IMR-90 (cell line): ENCODE data around the gene GRPEL2. TPM values are rescaled to one million over a fixed set of nuclear protein-coding genes. Genes with fewer than 3 reads are reported as not detected.
A peak's percentile ranks its signal among the peaks of the same experiment; 100 is the strongest.

Experiments
- ATAC-seq: fragments of 200-7000 bp; cut with Tn5 transposase; 2 replicates; pipeline ENCODE4 v1.9.1; 2020; ENCODE audit warnings: low read depth, mild to moderate bottlenecking, moderate library complexity
- BruUV-seq: library from RNA; stranded (reverse); fragments of 400-500 nt; replicated peaks from 2 replicates; lab custom pipeline; 2021; lab: Mats Ljungman, UMichigan
- CTCF ChIA-PET: fragments of 300-600 bp; formaldehyde crosslinking; extraction: SDS; loops from one replicate; lab custom pipeline; 2021; ENCODE audit warnings: antibody characterized with exemption; lab: Yijun Ruan, JAX
- POLR2A ChIA-PET: fragments of 300-600 bp; sonication (Branson Sonifier 250); formaldehyde crosslinking; loops from one replicate; lab custom pipeline; 2022; ENCODE audit warnings: antibody characterized with exemption; ENCODE audit not compliant: unreplicated experiment; lab: Charles Lee
- DNase-seq: peaks from one replicate; pipeline ENCODE4 v3.0.0; 2013
- H2AFZ ChIP-seq: replicated peaks from 2 replicates; pipeline ENCODE3; 2013; ENCODE audit warnings: low read length, mild to moderate bottlenecking; ENCODE audit not compliant: poor library complexity
- H2AK5ac ChIP-seq: 2 replicates; pipeline ENCODE4 v1.6.1; 2013; ENCODE audit warnings: low read depth, low read length, inconsistent platforms
- H2AK9ac ChIP-seq: replicated peaks from 2 replicates; pipeline ENCODE3; 2013; ENCODE audit warnings: mild to moderate bottlenecking, low read depth, low read length, moderate library complexity; ENCODE audit not compliant: poor library complexity
- H2BK120ac ChIP-seq: 2 replicates; pipeline ENCODE4 v1.6.1; 2013; ENCODE audit warnings: low read depth, low read length, inconsistent platforms
- H2BK15ac ChIP-seq: 3 replicates; pipeline ENCODE4 v1.6.1; 2013; ENCODE audit warnings: low read depth, low read length, inconsistent platforms
- H2BK20ac ChIP-seq: 2 replicates; pipeline ENCODE4 v1.6.1; 2013; ENCODE audit warnings: low read depth, mild to moderate bottlenecking, inconsistent platforms, low read length, moderate library complexity
- H2BK5ac ChIP-seq: 2 replicates; pipeline ENCODE4 v1.6.1; 2013; ENCODE audit warnings: mild to moderate bottlenecking, low read depth, low read length, inconsistent platforms; ENCODE audit not compliant: poor library complexity, severe bottlenecking
- H3K14ac ChIP-seq: replicated peaks from 2 replicates; pipeline ENCODE4 v1.6.1; 2013; ENCODE audit warnings: low read depth, low read length, inconsistent platforms
- H3K18ac ChIP-seq: 2 replicates; pipeline ENCODE4 v1.6.1; 2013; ENCODE audit warnings: low read depth, low read length, control low read depth
- H3K23ac ChIP-seq: 2 replicates; pipeline ENCODE4 v1.6.1; 2013; ENCODE audit warnings: low read depth, low read length, inconsistent platforms
- H3K27ac ChIP-seq: 2 replicates; pipeline ENCODE4 v1.5.1; 2013; ENCODE audit warnings: mild to moderate bottlenecking, control low read depth, low read length; ENCODE audit not compliant: insufficient read depth
- H3K27me3 ChIP-seq: 2 replicates; pipeline ENCODE4 v1.6.1; 2013; ENCODE audit warnings: low read length; ENCODE audit not compliant: control insufficient read depth, insufficient read depth
- H3K36me3 ChIP-seq: 2 replicates; pipeline ENCODE4 v1.6.1; 2013; ENCODE audit warnings: low read length, mixed read lengths; ENCODE audit not compliant: control insufficient read depth, insufficient read depth
- H3K4ac ChIP-seq: 2 replicates; pipeline ENCODE4 v1.6.1; 2013; ENCODE audit warnings: low read depth, low read length, inconsistent platforms
- H3K4me1 ChIP-seq: 2 replicates; pipeline ENCODE4 v1.6.1; 2013; ENCODE audit warnings: low read length, mixed read lengths; ENCODE audit not compliant: control insufficient read depth, insufficient read depth
- H3K4me2 ChIP-seq: 2 replicates; pipeline ENCODE4 v1.6.1; 2013; ENCODE audit warnings: low read depth, mild to moderate bottlenecking, control low read depth, low read length, moderate library complexity
- H3K4me3 ChIP-seq: 2 replicates; pipeline ENCODE4 v1.5.1; 2013; ENCODE audit warnings: low read depth, mild to moderate bottlenecking, control low read depth, low read length, moderate library complexity; ENCODE audit not compliant: insufficient read depth
- H3K56ac ChIP-seq: 2 replicates; pipeline ENCODE4 v1.6.1; 2013; ENCODE audit warnings: low read length, inconsistent platforms; ENCODE audit not compliant: insufficient read depth; ENCODE audit errors: extremely low read depth
- H3K79me1 ChIP-seq, 2 experiments: 2 replicates each; pipeline ENCODE4 v1.6.1; 2013; ENCODE audit warnings: low read length in 2 of 2, inconsistent platforms in 1 of 2, low read depth in 1 of 2
- H3K9ac ChIP-seq: 2 replicates; pipeline ENCODE4 v1.6.1; 2013; ENCODE audit warnings: low read depth, low read length, control low read depth
- H3K9me1 ChIP-seq: 2 replicates; pipeline ENCODE4 v1.6.1; 2013; ENCODE audit warnings: low read length, inconsistent platforms; ENCODE audit not compliant: insufficient read depth
- H3K9me3 ChIP-seq: 2 replicates; pipeline ENCODE4 v1.6.1; 2013; ENCODE audit warnings: low read length; ENCODE audit not compliant: control insufficient read depth, insufficient read depth
- H4K20me1 ChIP-seq: 2 replicates; pipeline ENCODE4 v1.6.1; 2013; ENCODE audit warnings: low read length, inconsistent platforms; ENCODE audit not compliant: insufficient read depth
- H4K5ac ChIP-seq: 2 replicates; pipeline ENCODE4 v1.6.1; 2013; ENCODE audit warnings: mild to moderate bottlenecking, low read depth, low read length, control low read depth
- H4K8ac ChIP-seq, 2 experiments: 2 replicates each; pipeline ENCODE4 v1.6.1; 2013; ENCODE audit warnings: low read depth in 2 of 2, low read length in 2 of 2, control low read depth in 1 of 2, inconsistent platforms in 1 of 2
- H4K91ac ChIP-seq: 2 replicates; pipeline ENCODE4 v1.6.1; 2013; ENCODE audit warnings: low read depth, low read length, inconsistent platforms; ENCODE audit not compliant: insufficient read depth
- BHLHE40 ChIP-seq: fragments of 150-350 bp; IDR thresholded peaks from 2 replicates; pipeline ENCODE4 v1.6.1; 2016; ENCODE audit warnings: mild to moderate bottlenecking, low read depth, low read length
- CEBPB ChIP-seq: IDR thresholded peaks from 2 replicates; pipeline ENCODE4 v1.6.1; 2012; ENCODE audit warnings: low read depth, low read length, improper control_type of control experiment
- CHD1 ChIP-seq: IDR thresholded peaks from 2 replicates; pipeline ENCODE4 v1.6.1; 2012; ENCODE audit warnings: low read depth, low read length, improper control_type of control experiment
- CTCF ChIP-seq: conservative IDR thresholded peaks from 2 replicates; pipeline ENCODE4 v1.5.1; 2012; ENCODE audit warnings: mild to moderate bottlenecking, low read depth, low read length, improper control_type of control experiment
- ELK1 ChIP-seq: fragments of 150-350 bp; IDR thresholded peaks from 2 replicates; pipeline ENCODE4 v1.6.1; 2016; ENCODE audit warnings: low read depth, mild to moderate bottlenecking, low read length, moderate library complexity, borderline replicate concordance
- FOS ChIP-seq: fragments of 150-350 bp; IDR thresholded peaks from 2 replicates; pipeline ENCODE4 v1.6.1; 2016; ENCODE audit warnings: low read depth, low read length
- MAFK ChIP-seq: IDR thresholded peaks from 2 replicates; pipeline ENCODE4 v1.6.1; 2012; ENCODE audit warnings: low read depth, low read length, improper control_type of control experiment
- MAZ ChIP-seq: IDR thresholded peaks from 2 replicates; pipeline ENCODE4 v1.6.1; 2012; ENCODE audit warnings: low read depth, mild to moderate bottlenecking, low read length, improper control_type of control experiment, moderate library complexity, borderline replicate concordance
- MXI1 ChIP-seq: IDR thresholded peaks from 2 replicates; pipeline ENCODE4 v1.6.1; 2012; ENCODE audit warnings: low read depth, mild to moderate bottlenecking, low read length, moderate library complexity, borderline replicate concordance
- RCOR1 ChIP-seq: IDR thresholded peaks from 2 replicates; pipeline ENCODE4 v1.6.1; 2012; ENCODE audit warnings: mild to moderate bottlenecking, low read length, improper control_type of control experiment; ENCODE audit not compliant: insufficient replicate concordance
- RFX5 ChIP-seq: IDR thresholded peaks from 2 replicates; pipeline ENCODE4 v1.8.0; 2012; ENCODE audit warnings: low read depth, mild to moderate bottlenecking, low read length, moderate library complexity
- USF2 ChIP-seq: fragments of 150-350 bp; IDR thresholded peaks from 2 replicates; pipeline ENCODE4 v1.6.1; 2017; ENCODE audit warnings: mild to moderate bottlenecking, antibody characterized with exemption, low read length, low read depth
- WGBS, 2 experiments: methylation state at CpG; one replicate each; pipeline versions ENCODE4 v1.1.5 to v1.1.7; 2013; ENCODE audit warnings: missing lambda C conversion rate in 2 of 2; ENCODE audit not compliant: insufficient read length in 1 of 2; ENCODE audit errors: extremely low coverage in 2 of 2; 5-methylcytosine and 5-hydroxymethylcytosine counted together
- dilution Hi-C: fragments of 300-500 bp; cut with HindIII; formaldehyde crosslinking; loops from one replicate; pipeline ENCODE4 v1.14.3; 2018; ENCODE audit warnings: low sequenced_read_pairs; ENCODE audit not compliant: unreplicated experiment
- in situ Hi-C: fragments of 300-500 bp; cut with MboI; formaldehyde crosslinking; loops from 3 replicates; pipeline ENCODE4 v1.14.3; 2019; ENCODE audit warnings: low sequenced_read_pairs, inconsistent platforms, mixed read lengths
- intact Hi-C: fragments of 100-400 bp; cut with micrococcal nuclease; formaldehyde crosslinking; loops from 2 replicates; pipeline ENCODE4 v1.10.0; 2022
- polyA plus RNA-seq, 3 experiments: library from polyadenylated mRNA; depleted of rRNA; stranded (reverse); fragments of >200 nt; gene quantifications; 2 replicates each; pipeline ENCODE4 v1.2.3, GENCODE V29; 2012; ENCODE audit warnings: low replicate concordance in 1 of 3
- total RNA-seq: library from RNA; depleted of rRNA; stranded (reverse); fragments of >200 nt; gene quantifications from 2 replicates; pipeline ENCODE4 v1.2.3, GENCODE V29; 2012

The GRPEL2 gene
- total and polyA plus RNA-seq, 2 of the 4 experiments (the other 2 are of a cell fraction) = 6.2 to 18.1 TPM

- 5% methylated on average over 16 of the region's 61 CpGs; no CpG with 5 or more reads in 1 of the 2 experiments for WGBS, 2 experiments
- CTCF ChIA-PET = interaction anchor here (0.7 to 1.9 kb wide), 4 partner anchors 10 to 94 kb away, joined by 3 to 14 read pairs (median 4); no protein-coding TSS in a partner anchor
- in situ Hi-C loops = no loop called here
- peak within 1 kb of the TSS; percentile 47 for H3K9ac ChIP-seq
- no peak within 1 kb of the TSS for H2BK5ac ChIP-seq
- intact Hi-C loops = no loop called here
- POLR2A ChIA-PET = interaction anchor here (1.1 to 1.2 kb wide), 2 partner anchors 11 to 51 kb away, joined by 3 to 6 read pairs; no protein-coding TSS in a partner anchor
- H3K27ac ChIP-seq = no peak within 1 kb of the TSS; the same call in 1 of the 2 replicates
- no peaks in the 10 kb centered on the region for H3K4me1 ChIP-seq
- no peaks in the 10 kb centered on the region for H4K20me1 ChIP-seq
- H3K18ac ChIP-seq = no peak within 1 kb of the TSS
- peak within 1 kb of the TSS; percentile 65 for H2AK9ac ChIP-seq
- H4K5ac ChIP-seq = 0 out of 2 replicates have a peak within 1 kb of the TSS, but pooled peaks have one; percentile 2
- H2BK120ac ChIP-seq = peak within 1 kb of the TSS; percentile 12; the same call in 1 of the 2 replicates
- peak within 1 kb of the TSS; percentile 93 for H3K4me2 ChIP-seq
- BruUV-seq = no TSS peak
- H3K4me3 ChIP-seq = peak within 1 kb of the TSS; percentile 67
- ATAC-seq (peak; percentile 100), DNase-seq (peak; percentile 93)
- H3K9me1 ChIP-seq = peaks cover 3% of the 10 kb centered on the region
- peak within 1 kb of the TSS; percentile 22 for H3K4ac ChIP-seq
- peaks cover 0 to 14% of the 10 kb centered on the region in 2 experiments; a peak in 1 of 4 replicates for H3K79me1 ChIP-seq
- H2AK5ac ChIP-seq = peak within 1 kb of the TSS; percentile 6; the same call in 1 of the 2 replicates
- no peaks in the 10 kb centered on the region for H3K27me3 ChIP-seq
- no peak within 1 kb of the TSS for H2BK15ac ChIP-seq
- H3K36me3 ChIP-seq = peaks cover 7% of the 10 kb centered on the region
- no peak within 1 kb of the TSS for H2BK20ac ChIP-seq
- peak within 1 kb of the TSS; percentile 98 for H2AFZ ChIP-seq
- dilution Hi-C loops = no loop called here
- no peaks in the 10 kb centered on the region for H3K9me3 ChIP-seq
- H3K14ac ChIP-seq = peak within 1 kb of the TSS; percentile 89
- peak within 1 kb of the TSS; percentile 24; the same call in 1 of the 2 replicates for H4K91ac ChIP-seq
- H3K56ac ChIP-seq = no peak within 1 kb of the TSS
- peak within 1 kb of the TSS; percentile 15 to 88; a peak in 2 of 4 replicates for H4K8ac ChIP-seq
- peak within 1 kb of the TSS; percentile 90 for H3K23ac ChIP-seq
- TF ChIP-seq MAFK (peak; percentile 84), RFX5 (no peak), MXI1 (peak; percentile 52; the same call in 1 of the 2 replicates), BHLHE40 (no peak), CTCF (no peak), MAZ (peak; percentile 65; the same call in 1 of the 2 replicates), ELK1 (no peak), FOS (no peak), CEBPB (no peak), RCOR1 (peak; percentile 98), USF2 (peak; percentile 65; the same call in 1 of the 2 replicates), CHD1 (no peak)
These were observed 12.3 kb downstream of the GRPEL2 start, which contains the start of gene PCYOX1L for GRCh38 chr5:149357370-149358293. Gene PCYOX1L (plus strand): TSS chr5:149358046. CDS start chr5:149358069, 23 bp downstream.
